Neuronal stem cell (in vitro differentiated cells): ENCODE results near the gene ARMH1.

Experiments used
- DNase-seq: peaks from one replicate; pipeline ENCODE4 v3.0.0-alpha.2; 2013; ENCODE audit warnings: low spot score
- H2AFZ ChIP-seq: one replicate; pipeline ENCODE4 v1.6.1; 2013; ENCODE audit warnings: mild to moderate bottlenecking, low read length, inconsistent platforms
- H2AK5ac ChIP-seq: 2 replicates; pipeline ENCODE4 v1.6.1; 2013; ENCODE audit warnings: low read depth, mild to moderate bottlenecking, inconsistent platforms, low read length, moderate library complexity, mixed read lengths
- H2BK120ac ChIP-seq: 2 replicates; pipeline ENCODE4 v1.6.1; 2013; ENCODE audit warnings: low read depth, mild to moderate bottlenecking, inconsistent platforms, low read length, moderate library complexity, mixed read lengths
- H2BK12ac ChIP-seq: one replicate; pipeline ENCODE4 v1.6.1; 2013; ENCODE audit warnings: low read length, inconsistent platforms
- H2BK15ac ChIP-seq: 2 replicates; pipeline ENCODE4 v1.6.1; 2013; ENCODE audit warnings: mild to moderate bottlenecking, low read length, inconsistent platforms, mixed read lengths
- H2BK5ac ChIP-seq: one replicate; pipeline ENCODE4 v1.6.1; 2013; ENCODE audit warnings: inconsistent platforms, mild to moderate bottlenecking, low read length, moderate library complexity
- H3K14ac ChIP-seq: one replicate; pipeline ENCODE4 v1.6.1; 2013; ENCODE audit warnings: low read length, inconsistent platforms
- H3K18ac ChIP-seq: 2 replicates; pipeline ENCODE4 v1.6.1; 2013; ENCODE audit warnings: low read length, inconsistent platforms
- H3K23ac ChIP-seq: 2 replicates; pipeline ENCODE4 v1.6.1; 2013; ENCODE audit warnings: low read depth, mild to moderate bottlenecking, mixed read lengths, low read length, inconsistent platforms; ENCODE audit not compliant: poor library complexity
- H3K27ac ChIP-seq: replicated peaks from 3 replicates; pipeline ENCODE4 v1.5.1; 2013; ENCODE audit warnings: low read length, inconsistent platforms
- H3K27me3 ChIP-seq, 3 experiments: 2 replicates each; pipeline ENCODE4 v1.6.1; 2013; ENCODE audit warnings: low read length in 3 of 3, mild to moderate bottlenecking in 2 of 3, inconsistent platforms in 1 of 3, low read depth in 1 of 3, mixed read lengths in 1 of 3, moderate library complexity in 1 of 3; ENCODE audit not compliant: control insufficient read depth in 3 of 3, insufficient read depth in 3 of 3
- H3K36me3 ChIP-seq, 2 donors: replicated peaks in 1 of 2; 2 replicates each; pipeline ENCODE4 v1.6.1; 2013; ENCODE audit warnings: low read length in 2 of 2; ENCODE audit not compliant: control insufficient read depth in 2 of 2, insufficient read depth in 2 of 2
- H3K4ac ChIP-seq: 2 replicates; pipeline ENCODE4 v1.6.1; 2013; ENCODE audit warnings: inconsistent platforms, mild to moderate bottlenecking, low read length, moderate library complexity
- H3K4me1 ChIP-seq, 2 donors: 1 replicate in 1 of 2; 2 replicates in 1 of 2; pipeline ENCODE4 v1.6.1; 2013; ENCODE audit warnings: low read length in 2 of 2, low read depth in 1 of 2; ENCODE audit not compliant: control insufficient read depth in 2 of 2, insufficient read depth in 1 of 2
- H3K4me2 ChIP-seq: one replicate; pipeline ENCODE4 v1.6.1; 2013; ENCODE audit warnings: mild to moderate bottlenecking, low read length, inconsistent platforms; ENCODE audit not compliant: insufficient read depth, poor library complexity, severe bottlenecking
- H3K4me3 ChIP-seq, 2 donors: 2 replicates each; pipeline ENCODE4 v1.5.1; 2013; ENCODE audit warnings: low read length in 2 of 2, mild to moderate bottlenecking in 2 of 2, inconsistent platforms in 1 of 2, moderate library complexity in 1 of 2
- H3K79me1 ChIP-seq: one replicate; pipeline ENCODE4 v1.6.1; 2013; ENCODE audit warnings: low read depth, mild to moderate bottlenecking, inconsistent platforms, low read length, moderate library complexity
- H3K9ac ChIP-seq: one replicate; pipeline ENCODE4 v1.6.1; 2013; ENCODE audit warnings: mild to moderate bottlenecking, low read depth, low read length, inconsistent platforms; ENCODE audit not compliant: poor library complexity
- H3K9me3 ChIP-seq, 2 donors: replicated peaks in 1 of 2; 2 replicates each; pipeline versions ENCODE3 to v1.6.1; 2013; ENCODE audit warnings: low read length in 2 of 2, mild to moderate bottlenecking in 2 of 2, inconsistent platforms in 1 of 2, low read depth in 1 of 2, mixed read lengths in 1 of 2, moderate library complexity in 1 of 2; ENCODE audit not compliant: control insufficient read depth in 2 of 2, insufficient read depth in 1 of 2
- H4K8ac ChIP-seq: one replicate; pipeline ENCODE4 v1.6.1; 2013; ENCODE audit warnings: low read depth, mild to moderate bottlenecking, inconsistent platforms, low read length, moderate library complexity
- H4K91ac ChIP-seq: one replicate; pipeline ENCODE4 v1.6.1; 2013; ENCODE audit warnings: low read length, low read depth, mild to moderate bottlenecking, inconsistent platforms; ENCODE audit not compliant: poor library complexity
- WGBS, 2 donors: extraction: QIAGEN DNeasy Blood & Tissue Kit; methylation state at CpG; one replicate each; pipeline ENCODE4 v1.1.7; 2013; ENCODE audit warnings: missing lambda C conversion rate in 2 of 2, mixed read lengths in 1 of 2; ENCODE audit not compliant: insufficient read length in 2 of 2, insufficient replicate concordance in 1 of 2; ENCODE audit errors: extremely low coverage in 2 of 2; 5-methylcytosine and 5-hydroxymethylcytosine counted together

The ARMH1 gene

DNA sequence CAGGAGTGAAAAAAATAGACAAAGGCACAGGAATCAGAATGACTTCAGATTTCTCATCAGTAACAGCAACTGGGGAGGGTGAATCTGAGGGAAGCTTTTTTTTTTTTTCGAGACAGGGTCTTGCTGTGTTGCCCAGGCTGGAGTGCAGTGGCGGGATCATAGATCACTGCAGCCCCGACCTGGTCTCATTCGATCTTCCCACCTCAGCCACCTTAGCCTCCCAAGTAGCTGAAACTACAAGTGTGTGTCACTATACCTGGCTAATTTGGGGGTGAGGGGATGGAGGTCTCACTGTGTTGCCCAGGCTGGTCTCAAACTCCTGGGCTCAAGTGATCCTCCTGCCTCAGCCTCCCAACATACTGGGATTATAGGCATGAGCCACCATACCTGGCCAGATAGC is 10.7 kb downstream of the ARMH1 start:
- H3K79me1 ChIP-seq, result no peaks in the 10 kb centered on the region
- H3K9ac ChIP-seq, result no peak overlapping the region
- no peak overlapping the region for H2AFZ ChIP-seq
- H2AK5ac ChIP-seq, result no peak overlapping the region
- peaks cover 0 to 2% of the 10 kb centered on the region in 2 donors for H3K4me1 ChIP-seq
- H3K27ac ChIP-seq, result no peak overlapping the region
- no peak overlapping the region for H4K8ac ChIP-seq
- DNase-seq, result no peak
- no peak overlapping the region for H3K18ac ChIP-seq
- no peak overlapping the region for H3K23ac ChIP-seq
- no peak overlapping the region for H3K14ac ChIP-seq
- no peak overlapping the region for H4K91ac ChIP-seq
- no CpG with 5 or more reads among the region's 4 CpGs for WGBS, 2 donors
- H3K9me3 ChIP-seq, result no peaks in the 10 kb centered on the region
- no peak overlapping the region for H3K4ac ChIP-seq
- no peak overlapping the region for H2BK15ac ChIP-seq
- no peak overlapping the region for H3K4me2 ChIP-seq
- no peak overlapping the region for H2BK5ac ChIP-seq
- H3K27me3 ChIP-seq, result no peaks in the 10 kb centered on the region
- H3K4me3 ChIP-seq, result no peak overlapping the region
- peaks cover 0 to 4% of the 10 kb centered on the region in 2 donors for H3K36me3 ChIP-seq
- no peak overlapping the region for H2BK12ac ChIP-seq
- H2BK120ac ChIP-seq, result no peak overlapping the region

DNA sequence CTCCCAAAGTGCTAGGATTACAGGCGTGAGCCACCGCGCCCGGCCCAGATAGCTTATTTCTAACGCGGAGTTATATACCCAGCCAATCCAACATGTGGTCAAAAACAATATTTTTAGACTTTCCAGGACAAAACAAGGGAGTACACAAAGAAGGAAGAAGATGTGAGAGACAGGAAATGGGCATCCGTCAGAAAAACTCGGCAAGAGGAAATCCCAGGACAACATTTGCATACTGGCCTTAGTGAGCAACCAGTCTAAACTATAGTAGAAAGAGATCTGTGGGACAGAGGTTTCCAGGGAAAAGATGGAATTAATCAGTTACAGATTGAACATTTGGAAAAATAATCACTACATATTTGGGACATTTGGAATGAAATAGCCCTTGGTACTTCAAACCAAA is 11.4 kb downstream of the ARMH1 start:
- H3K14ac ChIP-seq, result no peak overlapping the region
- no peak overlapping the region for H3K18ac ChIP-seq
- H3K9ac ChIP-seq, result no peak overlapping the region
- H3K4me1 ChIP-seq, result peaks cover 0 to 2% of the 10 kb centered on the region in 2 donors
- no peak overlapping the region for H2AFZ ChIP-seq
- no peak overlapping the region for H2AK5ac ChIP-seq
- no peak overlapping the region for H3K4ac ChIP-seq
- no peak overlapping the region for H2BK15ac ChIP-seq
- no CpG with 5 or more reads among the region's 8 CpGs for WGBS, 2 donors
- no peak for DNase-seq
- H3K27ac ChIP-seq, result no peak overlapping the region
- no peak overlapping the region for H3K23ac ChIP-seq
- H3K9me3 ChIP-seq, result no peaks in the 10 kb centered on the region
- no peak overlapping the region for H2BK5ac ChIP-seq
- no peak overlapping the region for H4K8ac ChIP-seq
- H3K4me3 ChIP-seq, result no peak overlapping the region
- no peak overlapping the region for H2BK12ac ChIP-seq
- peaks cover 0 to 4% of the 10 kb centered on the region in 2 donors for H3K36me3 ChIP-seq
- no peaks in the 10 kb centered on the region for H3K27me3 ChIP-seq
- no peak overlapping the region for H3K4me2 ChIP-seq
- H2BK120ac ChIP-seq, result no peak overlapping the region
- H3K79me1 ChIP-seq, result no peaks in the 10 kb centered on the region
- H4K91ac ChIP-seq, result no peak overlapping the region

DNA sequence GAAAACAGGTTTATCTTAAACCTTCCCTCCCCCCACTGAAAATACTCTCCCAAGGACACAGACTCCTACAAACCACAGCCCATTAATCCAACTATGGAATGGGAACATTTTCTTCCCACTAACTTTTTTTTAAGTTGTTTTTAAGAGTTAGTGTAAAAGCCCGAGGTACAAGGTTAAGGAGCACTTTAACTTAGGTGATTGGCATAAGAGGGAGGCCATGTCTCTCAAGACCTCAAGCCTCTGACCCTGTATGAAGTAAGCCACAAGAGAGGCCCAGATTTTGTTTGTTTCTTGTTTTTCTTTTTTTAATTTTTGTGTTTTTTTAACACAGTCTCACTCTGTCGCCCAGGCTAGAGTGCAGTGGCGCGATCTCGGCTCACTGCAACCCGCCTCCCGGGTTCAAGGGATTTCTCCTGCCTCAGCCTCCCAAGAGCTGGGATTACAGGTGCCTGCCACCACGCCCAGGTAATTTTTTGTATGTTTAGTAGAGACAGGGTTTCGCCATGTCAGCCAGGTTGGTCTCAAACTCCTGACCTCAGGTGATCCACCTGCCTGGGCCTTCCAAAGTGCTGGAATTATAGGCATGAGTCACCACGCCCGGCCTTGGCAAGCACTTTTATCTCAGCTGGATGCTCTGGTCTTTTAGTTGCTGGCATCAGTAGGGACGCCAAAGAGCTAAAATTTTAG is 14.4 kb downstream of the ARMH1 start:
- Histone ChIP-seq H3K18ac (no peak overlapping the region), H3K79me1 (no peaks in the 10 kb centered on the region), H3K36me3 (no peaks in the 10 kb centered on the region), H2BK120ac (no peak overlapping the region), H4K91ac (no peak overlapping the region), H3K4me1 (no peaks in the 10 kb centered on the region), H3K9me3 (no peaks in the 10 kb centered on the region), H2BK5ac (no peak overlapping the region), H3K4me3 (no peak overlapping the region), H2BK12ac (no peak overlapping the region), H2BK15ac (no peak overlapping the region), H2AFZ (no peak overlapping the region), H3K9ac (no peak overlapping the region), H3K27ac (no peak overlapping the region), H3K27me3 (no peaks in the 10 kb centered on the region), H4K8ac (no peak overlapping the region), H3K4ac (no peak overlapping the region), H3K14ac (no peak overlapping the region), H3K4me2 (no peak overlapping the region), H3K23ac (no peak overlapping the region), H2AK5ac (no peak overlapping the region)
- no CpG with 5 or more reads among the region's 12 CpGs for WGBS, 2 donors
- DNase-seq, result no peak

- Histone ChIP-seq H2AK5ac (no peak overlapping the region), H4K8ac (no peak overlapping the region), H4K91ac (no peak overlapping the region), H3K14ac (no peak overlapping the region), H2BK15ac (no peak overlapping the region), H3K27me3 (no peaks in the 10 kb centered on the region), H3K9ac (no peak overlapping the region), H3K9me3 (no peaks in the 10 kb centered on the region), H3K23ac (no peak overlapping the region), H2BK5ac (no peak overlapping the region), H2BK12ac (no peak overlapping the region), H3K4me3 (no peak overlapping the region), H3K79me1 (no peaks in the 10 kb centered on the region), H3K27ac (no peak overlapping the region), H2AFZ (no peak overlapping the region), H3K36me3 (no peaks in the 10 kb centered on the region), H3K4me2 (no peak overlapping the region), H3K4me1 (no peaks in the 10 kb centered on the region), H3K18ac (no peak overlapping the region), H3K4ac (no peak overlapping the region), H2BK120ac (no peak overlapping the region)
- no CpG with 5 or more reads among the region's 3 CpGs for WGBS, 2 donors
- DNase-seq, result no peak
These were observed 14.9 kb downstream of the ARMH1 start for GRCh38 chr1:44689447-44689765.
